Uterus (tissue), 2 donors: Measurements from ENCODE around the gene MKI67.

Experiments used
- CTCF ChIP-seq, 4 experiments: fragments of 200-600 bp in 2 of 4; fragments of 450-650 bp in 2 of 4; sonication (generic) in 2 of 4; IDR thresholded peaks; one replicate each; pipeline ENCODE4 v1.5.1; 2016 to 2019; ENCODE audit warnings: antibody characterized with exemption in 4 of 4, mild to moderate bottlenecking in 2 of 4, moderate library complexity in 1 of 4
- POLR2A ChIP-seq, 2 donors: fragments of 450-650 bp; IDR thresholded peaks; one replicate each; pipeline ENCODE4 v1.6.1; 2016; ENCODE audit warnings: antibody characterized with exemption in 2 of 2, mild to moderate bottlenecking in 1 of 2, moderate library complexity in 1 of 2

DNA sequence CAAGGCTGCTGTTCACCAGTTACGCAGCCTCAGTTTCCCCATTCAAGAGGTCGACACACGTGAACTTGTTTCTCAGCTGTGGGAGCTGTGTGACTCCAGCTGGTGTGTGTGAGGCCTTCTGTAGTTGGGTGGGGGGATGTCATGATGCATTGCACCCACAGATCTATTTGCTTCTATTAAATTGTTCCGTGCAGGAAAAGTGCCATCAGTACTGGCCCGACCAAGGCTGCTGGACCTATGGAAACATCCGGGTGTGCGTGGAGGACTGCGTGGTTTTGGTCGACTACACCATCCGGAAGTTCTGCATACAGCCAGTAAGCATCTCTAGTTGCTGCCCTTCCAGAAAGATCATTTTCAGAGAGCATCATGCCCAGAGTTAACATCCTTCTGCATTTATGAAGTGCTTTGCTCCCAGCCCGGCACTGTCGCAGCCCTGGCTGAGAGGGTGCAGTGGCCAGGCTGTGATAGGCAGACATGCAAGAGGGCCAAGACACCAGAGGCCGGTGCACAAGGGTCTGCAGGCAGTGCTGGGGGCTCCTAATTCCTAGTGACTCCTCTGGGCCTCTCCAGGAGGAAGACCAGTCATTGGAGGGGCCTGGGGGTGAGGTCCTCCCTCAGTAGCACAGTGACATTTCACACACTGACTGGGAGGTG, 60.2 kb downstream of the MKI67 start:
- TF ChIP-seq CTCF (IDR thresholded peaks at IDR 0.05), result no peak
- no peak for TF ChIP-seq POLR2A (IDR thresholded peaks at IDR 0.05)
